NCI-H2171 (cell line): ENCODE measurements around the gene SDCBP2.

ENCODE experiments used
- DNase-seq: peaks from one replicate; lab custom pipeline; 2025; lab: John Stamatoyannopoulos, UW

Gene SDCBP2, protein sequence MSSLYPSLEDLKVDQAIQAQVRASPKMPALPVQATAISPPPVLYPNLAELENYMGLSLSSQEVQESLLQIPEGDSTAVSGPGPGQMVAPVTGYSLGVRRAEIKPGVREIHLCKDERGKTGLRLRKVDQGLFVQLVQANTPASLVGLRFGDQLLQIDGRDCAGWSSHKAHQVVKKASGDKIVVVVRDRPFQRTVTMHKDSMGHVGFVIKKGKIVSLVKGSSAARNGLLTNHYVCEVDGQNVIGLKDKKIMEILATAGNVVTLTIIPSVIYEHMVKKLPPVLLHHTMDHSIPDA

DNA sequence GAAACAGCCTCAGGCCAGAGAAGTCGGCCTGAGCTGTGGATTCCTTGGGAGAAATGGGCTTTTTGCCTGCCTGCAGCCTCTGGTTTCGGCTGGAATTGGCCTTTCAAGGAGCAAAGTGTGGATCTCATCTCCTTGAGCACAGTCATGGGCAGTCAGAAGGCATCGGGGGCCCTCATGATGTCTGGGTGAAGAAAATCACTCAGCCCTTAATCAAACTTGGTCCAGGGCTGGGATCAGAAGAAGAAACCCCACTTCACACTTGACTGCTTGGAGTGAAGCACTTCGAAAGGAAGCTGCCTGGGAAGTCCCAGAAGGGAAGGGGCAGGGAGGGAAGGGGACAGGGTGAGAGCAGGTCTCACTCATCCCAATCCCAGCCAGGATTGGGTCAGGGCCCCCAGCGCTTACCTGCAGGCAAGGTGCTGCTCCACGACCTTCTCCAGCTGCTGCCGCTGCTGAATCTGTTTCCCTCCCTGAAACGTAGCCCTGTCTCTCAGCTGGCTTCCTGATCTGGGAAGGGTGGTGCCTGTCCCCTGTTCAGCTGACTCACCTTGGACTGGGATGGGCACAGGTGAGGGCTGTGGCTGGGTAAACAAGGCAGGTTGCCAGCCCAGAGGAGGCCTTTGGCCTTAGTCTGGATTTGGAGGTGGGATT is at the start of gene SDCBP2:
SDCBP2 (minus strand) TSS at position 460 of the 651 bp plus-strand sequence. CDS start 8,723 bp downstream, outside the sequence.
- no peak for DNase-seq

DNA sequence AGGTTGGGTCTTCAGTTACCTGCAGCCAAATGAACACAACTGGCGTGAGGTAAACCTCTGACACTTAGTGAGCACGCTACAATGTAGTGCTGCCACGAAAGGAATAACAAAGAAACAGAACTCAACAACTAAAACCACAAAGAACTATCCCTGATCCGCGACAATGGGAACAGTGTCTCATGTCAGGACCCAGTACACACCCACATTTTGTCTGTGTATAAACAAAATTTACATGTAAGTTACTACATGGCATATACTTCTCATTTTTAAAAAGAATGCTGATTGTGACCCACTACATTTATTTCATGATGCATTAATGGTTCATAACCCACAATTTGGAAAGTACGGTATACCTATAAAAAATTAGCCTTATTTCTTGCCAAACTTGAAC is 49.8 kb upstream of the SDCBP2 start:
- DNase-seq: no peak

DNA sequence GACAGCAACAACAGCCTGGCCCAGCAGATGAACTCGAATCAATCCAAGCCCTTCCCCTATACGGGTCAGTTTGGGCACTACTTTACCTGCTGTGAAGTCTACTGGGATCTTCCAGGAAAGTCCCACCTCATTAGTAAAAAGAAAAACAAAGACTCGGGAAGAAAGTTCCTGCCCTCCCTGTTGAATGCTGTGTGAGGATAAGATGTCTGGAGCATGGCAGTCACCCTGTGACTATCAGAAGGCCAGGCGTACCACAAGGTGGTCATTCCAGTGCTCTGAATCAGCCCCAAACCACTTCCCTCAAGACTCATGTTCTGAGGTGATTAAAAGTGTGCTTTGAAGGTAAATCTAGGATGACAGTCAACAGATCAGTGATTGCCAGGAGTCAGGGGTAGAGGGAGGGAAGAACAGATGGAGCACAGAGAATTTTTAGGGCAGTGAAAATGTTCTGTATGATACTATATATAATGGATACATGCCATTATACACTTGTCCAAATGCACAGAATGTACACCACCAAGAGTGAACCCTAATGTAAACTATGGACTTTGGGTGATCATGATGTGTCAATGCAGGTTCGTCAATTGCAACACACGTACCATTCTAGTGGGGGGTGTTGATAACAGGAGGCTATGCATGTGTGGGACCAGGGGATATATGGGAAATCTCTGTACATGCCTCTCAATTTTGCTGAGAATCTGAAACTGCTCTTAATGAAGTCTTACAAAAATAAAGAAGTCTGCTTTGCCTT is 49.2 kb upstream of the SDCBP2 start:
- no peak for DNase-seq

DNA sequence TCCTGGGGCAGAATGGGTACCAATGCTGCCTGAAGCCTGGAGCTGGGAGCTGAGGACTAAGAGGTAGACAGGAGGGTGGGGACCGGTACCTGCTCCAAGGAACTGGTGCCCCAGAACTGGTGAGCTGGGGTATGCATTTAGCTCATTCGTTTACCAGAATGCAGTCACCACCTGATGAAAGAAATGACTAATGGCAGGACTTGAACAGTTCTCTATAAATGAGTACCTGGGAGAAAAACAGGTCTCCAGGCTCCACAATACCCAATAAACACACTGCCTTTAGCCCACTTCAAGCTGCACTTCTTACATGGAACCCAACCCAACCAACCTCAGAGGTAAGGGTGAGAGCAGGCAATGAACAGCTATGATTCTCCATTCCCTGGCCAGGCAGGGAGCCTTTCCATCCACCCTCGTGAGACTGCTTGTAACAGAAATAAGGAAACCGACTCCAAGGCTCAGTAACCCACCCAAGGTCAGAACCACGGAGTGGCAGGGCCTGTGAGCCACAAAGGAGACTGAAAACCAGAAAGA is 48.5 kb upstream of the SDCBP2 start:
- no peak for DNase-seq

DNA sequence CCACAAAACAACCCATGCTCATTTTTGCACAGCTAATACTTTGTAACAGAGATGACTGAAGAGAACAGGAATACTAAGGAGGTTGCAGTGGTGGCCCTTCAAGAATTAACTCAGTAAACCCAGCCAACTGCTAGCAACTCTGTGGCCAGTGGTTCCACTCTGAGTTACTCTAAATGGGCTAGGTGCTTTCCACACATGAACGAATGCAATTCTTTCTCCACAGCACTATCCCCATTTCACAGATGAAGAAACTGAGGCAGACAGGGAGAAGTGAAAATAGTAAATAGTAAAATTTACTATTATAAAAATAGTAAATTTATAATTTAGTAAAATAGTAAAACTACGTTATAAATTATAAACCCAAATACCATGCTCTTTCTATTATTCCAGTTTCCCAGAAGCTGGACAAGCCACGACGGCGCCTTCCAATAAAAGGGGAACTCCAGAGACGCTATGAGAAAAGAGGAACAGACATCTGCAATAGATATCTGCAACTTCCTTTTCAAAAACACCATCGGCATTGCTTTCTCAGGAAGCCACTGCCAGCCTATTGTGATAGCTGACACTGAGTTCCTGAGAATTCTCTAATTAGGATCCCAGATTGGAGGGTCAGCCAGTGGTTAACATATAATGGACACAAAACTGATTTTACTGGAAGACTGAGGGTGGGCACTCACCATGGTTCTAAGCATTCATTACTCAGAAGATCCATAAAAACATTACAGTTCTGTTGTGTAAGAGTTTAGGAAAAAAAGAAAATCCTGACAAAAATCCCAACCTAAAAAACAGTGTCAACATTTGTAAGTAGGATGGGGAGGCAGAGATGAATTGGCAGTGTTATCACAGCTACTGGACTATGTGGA is 47.7 kb upstream of the SDCBP2 start:
- DNase-seq: no peak

DNA sequence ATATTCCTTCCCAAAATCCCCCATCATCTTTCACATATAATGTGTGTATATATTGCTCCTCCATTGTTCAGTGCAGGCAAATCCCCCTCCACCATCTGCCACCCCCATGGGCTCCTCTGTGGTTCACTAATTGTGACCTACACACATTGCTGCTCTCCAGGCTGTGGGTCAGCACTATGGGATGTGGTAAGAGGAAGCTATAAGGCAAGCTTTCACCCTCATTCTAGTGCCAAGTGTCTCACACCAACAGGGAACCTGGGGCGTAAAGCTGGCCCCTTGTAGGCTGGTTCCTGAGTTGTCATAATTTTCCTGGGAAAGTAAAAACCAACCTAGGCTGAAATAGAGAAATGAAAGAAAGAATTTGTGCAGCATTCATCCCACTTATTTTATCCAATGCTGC is 47.1 kb upstream of the SDCBP2 start:
- DNase-seq: no peak

DNA sequence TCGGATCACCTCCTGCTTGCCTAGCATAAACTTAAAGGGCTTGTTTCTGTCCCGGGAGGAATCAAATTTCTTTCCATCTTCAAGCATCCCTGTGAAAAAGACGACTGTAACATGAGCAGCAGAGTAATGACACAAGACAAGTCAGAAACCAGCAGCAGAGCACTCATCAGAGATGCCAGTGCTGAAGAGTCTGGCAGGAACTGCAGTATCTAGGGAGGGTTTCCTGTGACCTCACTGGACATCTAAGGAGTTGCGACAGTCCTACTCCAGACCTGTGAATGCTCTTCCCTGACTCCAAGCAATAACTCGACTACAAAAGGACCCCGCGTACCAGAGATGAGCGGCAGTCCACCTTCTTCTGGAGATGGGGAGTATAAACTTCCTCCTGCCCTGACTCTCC is 46.6 kb upstream of the SDCBP2 start:
- DNase-seq: no peak

DNA sequence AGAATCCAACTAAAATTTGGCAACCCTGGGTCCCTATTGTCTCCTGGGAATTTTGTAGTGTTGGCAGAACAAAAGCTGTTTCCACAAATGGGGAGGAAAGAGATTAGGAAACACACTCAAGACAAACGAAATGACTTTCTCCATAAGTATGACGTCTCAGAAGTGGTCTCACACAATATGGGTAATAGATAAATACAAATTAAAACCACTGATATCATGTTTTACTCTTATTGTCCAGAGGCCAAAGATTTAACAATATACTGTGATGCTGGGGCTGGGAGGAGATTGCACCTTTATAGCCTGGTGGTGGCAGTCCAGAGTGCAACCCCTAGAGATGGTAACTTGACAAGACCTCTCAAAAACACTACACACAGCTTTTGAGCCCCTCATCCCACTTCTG is 45.3 kb upstream of the SDCBP2 start:
- DNase-seq: no peak

DNA sequence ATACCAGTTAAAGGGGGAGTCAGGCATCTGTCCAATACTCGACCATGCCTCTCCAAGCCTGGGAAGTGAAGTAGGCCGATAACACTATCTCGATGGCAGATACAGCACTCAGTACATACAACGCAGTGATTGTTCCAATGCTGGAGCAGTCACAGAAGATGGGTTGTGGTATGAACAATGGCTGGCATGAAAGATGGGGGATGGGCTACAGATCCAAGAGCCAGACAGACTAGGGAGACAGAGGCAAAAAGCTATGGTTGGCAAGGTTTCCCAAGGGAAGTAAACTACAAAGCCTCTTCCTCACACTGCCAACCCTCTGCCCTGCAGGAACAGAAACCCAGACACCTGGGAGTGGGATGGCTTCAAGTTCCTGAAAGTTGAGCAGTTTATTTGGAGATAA is 44.7 kb upstream of the SDCBP2 start:
- no peak for DNase-seq

DNA sequence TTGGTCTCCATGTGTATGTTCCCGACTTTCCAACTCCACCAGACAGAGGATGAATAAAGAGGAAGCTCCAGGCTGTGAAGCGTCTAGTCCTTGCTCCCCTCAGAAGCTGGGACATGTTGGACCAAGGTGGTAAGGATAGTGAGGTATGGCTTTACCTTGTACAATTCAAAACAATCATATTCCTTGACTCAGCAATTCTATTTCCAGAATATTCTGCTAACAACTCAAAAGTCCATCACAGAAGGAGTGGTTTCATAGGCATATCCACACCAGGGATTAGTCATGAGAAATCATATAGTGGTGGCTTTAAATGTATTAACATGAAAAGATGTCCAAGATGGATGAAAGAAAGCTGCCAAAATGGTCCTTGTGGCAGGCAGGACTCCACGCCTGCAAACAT is 44.1 kb upstream of the SDCBP2 start:
- DNase-seq: no peak

DNA sequence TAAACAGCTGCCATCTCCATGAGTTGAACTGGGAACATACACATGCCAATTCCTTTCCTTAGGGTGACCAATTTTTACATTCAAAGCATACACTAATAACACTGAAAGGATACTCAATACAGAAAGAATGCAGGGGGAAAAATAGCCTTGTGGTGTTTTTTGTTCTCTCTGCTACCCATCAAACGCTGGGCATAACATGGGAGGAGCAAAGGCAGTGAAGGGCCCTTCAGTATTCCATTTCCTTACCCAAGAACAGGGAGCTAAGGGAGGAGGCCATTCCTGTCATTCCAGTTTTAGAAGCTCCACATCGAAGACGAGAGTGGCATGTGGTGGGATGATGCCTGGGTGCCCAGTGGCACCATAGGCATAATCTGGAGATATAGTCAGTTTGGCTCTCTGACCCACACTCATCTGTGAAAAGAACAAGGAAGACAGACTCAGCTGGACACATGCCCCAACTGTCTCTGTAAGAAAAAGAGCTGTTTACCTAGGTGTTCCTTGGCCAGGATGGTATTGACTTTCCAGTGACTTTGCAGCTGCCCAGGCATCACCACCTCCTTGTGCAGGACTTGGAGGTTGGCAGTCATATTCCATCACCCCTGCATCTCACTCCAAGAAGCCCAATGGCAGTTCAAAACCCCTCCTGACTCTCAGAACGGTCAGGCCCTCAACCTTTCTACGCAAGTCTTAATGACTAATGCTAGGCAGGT is 43.0 kb upstream of the SDCBP2 start:
- no peak for DNase-seq

DNA sequence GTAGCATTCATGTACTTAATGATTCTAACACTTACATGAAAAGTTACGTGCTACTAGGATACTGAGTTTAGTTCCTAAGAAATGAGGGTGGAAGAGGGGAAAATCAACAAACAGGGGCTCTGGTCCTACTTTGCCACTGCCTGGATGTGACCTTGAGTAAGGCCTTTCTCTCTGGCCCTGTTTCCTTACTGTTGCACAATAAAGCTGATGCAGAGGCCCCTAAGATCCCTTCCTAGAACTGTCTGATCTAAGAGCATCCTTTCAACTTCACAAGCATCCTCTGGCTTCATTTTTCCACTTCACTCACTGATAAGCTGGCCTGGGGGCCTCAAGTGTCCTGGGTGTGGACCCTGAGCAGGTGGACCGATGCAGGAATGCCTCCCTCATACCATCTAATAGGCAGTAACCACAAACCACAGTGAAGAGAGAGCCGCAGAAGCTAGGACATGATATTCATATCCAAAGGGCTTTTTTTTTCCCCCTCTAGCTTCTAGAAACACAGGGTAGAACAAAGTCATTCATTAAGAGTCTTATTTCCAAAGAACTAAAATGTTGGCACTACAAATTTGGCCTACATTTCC is 42.4 kb upstream of the SDCBP2 start:
- no peak for DNase-seq

DNA sequence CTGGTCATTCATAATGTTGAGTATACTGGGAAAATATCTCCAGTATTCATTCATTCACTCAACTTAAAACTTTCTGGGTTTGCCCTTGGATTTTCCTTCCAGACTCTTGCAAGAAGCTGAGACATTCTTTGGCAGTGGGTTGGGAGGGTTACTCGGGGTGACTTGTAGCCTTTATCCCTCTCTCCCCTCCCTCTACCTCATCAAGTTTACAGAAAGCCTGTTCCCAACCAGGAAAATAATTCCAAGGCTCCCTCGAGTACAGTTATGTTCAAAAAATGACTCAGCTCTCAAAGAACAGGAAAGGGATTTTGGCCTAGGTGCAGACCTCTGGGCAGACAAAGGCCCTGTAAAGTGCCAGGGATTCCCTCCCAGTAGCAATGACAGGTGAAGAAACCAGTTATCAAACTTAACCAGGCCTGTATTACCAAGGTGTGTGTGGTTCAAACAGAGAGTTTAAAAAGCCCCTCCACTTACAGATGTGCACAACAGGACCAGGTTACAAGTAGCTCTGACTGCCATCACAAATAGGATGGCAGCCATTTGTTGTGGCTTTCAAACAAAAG is 41.7 kb upstream of the SDCBP2 start:
- DNase-seq: no peak

DNA sequence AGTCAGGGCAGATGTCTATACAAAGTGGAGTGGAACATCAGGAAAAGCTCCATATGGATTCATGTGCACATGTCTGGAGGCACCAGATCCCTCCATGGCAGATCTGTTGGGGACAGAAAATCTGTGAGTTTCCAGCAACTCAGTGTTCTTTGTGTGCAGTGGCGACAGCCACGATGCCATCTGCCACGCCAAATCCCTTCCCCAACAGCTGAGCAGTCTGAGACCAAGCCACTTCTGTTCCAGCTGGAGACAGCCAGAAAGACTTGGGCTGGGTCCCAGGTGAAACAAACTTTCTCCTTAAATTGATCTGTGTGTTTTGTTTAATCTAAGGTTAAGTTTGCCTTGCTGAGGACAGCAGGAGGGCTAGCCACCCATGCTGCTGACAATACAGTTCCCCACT is 41.0 kb upstream of the SDCBP2 start:
- peak; percentile 75 for DNase-seq

DNA sequence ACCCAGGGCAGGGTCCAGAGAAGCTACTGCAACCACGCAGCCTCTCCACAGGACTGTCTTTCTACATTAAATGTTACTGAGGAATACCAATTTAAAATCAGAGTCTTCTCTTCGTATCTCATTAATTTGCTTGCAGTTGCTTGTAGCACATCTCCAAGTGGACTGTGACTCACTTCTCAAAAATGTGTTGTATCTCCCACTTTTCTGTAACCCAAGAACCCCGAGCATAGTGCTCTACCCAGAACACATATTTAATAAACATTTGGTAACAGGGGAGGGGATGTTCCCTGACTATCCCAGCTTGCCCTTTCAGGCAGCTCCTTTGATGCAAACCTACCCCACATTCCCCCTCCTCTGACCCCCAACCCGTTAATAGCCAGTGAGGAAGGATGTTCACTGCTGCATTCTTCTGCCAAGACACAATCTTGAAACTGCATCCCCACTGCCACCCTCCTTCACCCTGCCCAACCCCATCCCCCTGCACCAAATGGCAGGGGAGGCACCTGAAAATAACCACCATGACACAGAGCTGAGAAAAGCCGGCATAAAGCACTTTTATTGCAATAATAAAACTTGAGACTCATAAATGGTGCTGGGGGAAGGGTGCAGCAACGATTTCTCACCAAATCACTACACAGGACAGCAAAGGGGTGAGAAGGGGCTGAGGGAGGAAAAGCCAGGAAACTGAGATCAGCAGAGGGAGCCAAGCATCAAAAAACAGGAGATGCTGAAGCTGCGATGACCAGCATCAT is 39.7 kb upstream of the SDCBP2 start:
- no peak for DNase-seq

DNA sequence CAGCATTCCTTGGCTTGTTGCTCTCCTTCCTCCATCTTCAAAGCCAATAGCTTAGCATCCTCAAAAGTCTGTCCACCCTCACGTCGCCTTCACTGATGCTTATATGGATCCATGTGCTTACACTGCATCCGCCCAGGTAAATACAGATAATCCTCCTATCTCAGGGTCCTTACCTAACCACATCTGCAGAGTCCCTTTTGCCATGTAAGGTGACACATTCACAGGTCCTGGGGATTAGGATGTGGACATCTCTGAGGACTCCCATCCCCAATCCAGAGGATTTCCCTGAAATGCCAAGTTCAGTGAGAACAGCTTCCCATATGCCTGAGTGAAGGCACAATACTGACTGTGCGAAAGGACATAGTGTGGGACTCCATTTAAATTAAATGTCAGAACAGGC is 38.5 kb upstream of the SDCBP2 start:
- no peak for DNase-seq

DNA sequence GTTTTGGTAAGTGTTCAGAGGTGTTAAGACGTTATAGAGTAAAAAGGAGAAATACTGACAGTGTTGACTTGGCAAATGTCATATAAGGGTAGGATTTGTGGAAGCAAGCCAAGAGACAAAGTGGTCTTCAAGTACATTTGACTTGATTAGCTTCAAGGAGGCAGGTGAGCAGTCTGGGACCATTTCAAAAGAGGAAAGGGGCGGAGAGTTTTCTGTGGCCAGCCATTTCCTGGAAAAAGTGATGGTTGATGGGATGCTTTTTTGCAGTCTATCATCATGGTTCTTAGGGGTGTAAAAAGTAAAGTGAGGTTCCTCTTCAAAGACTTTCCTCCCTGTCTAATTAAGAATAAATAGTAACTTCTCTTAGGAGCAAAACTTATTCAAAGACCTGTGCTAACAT is 35.2 kb upstream of the SDCBP2 start:
- no peak for DNase-seq

DNA sequence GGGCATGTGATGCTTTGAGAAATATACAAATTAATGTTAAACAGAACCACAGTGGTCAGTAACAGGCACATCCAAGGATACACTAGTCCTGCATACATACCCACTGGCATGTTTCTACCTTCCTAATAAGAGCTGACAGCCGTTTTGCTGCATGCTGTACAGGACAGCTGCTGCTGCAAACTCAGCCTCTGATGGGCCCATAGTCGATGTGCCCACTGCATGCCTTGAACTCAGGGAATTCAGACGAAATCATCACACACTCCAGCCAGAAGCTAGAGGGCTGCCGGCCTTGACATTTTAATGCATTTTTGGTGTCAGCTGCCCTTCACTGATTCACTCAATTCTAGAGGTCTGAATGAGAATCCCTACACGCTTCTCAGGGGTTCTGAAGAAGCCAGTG is 34.6 kb upstream of the SDCBP2 start:
- DNase-seq: no peak

DNA sequence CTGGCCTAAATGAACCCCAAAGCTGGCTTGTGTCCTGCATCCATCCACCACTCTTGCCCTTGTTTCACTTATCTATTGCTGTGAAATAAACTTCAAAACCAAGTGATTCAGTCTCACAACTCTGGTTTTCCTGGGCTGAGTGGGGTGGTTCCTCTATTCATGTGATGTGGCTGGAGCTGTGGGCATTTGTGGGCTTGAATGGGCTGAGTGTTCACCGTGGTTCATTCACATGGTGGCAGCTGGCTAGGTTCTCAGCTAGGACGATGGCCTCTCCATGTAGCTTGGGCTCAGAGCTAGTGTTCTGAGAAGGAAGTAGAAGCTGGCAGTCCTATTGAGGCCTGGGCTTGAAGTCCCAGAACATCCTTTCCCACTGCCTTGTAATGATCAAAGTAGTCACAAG is 33.5 kb upstream of the SDCBP2 start:
- no peak for DNase-seq
